Fibroblast of peridontal ligament (primary cell): ENCODE results near the gene INSRR.

ENCODE experiments used
- DNase-seq: peaks from one replicate; pipeline ENCODE4 v3.0.0-alpha.2; 2010; ENCODE audit errors: extremely low read depth

The INSRR gene

GRCh38 chr1:156874572-156875340, 15.8 kb upstream of the INSRR start:
- no peak for DNase-seq

- no peak for DNase-seq
Observed at GRCh38 chr1:156874142-156874541, 15.2 kb upstream of the INSRR start.

GRCh38 chr1:156873659-156874058, 14.7 kb upstream of the INSRR start:
- DNase-seq, result no peak

GRCh38 chr1:156869455-156869854, 10.5 kb upstream of the INSRR start:
- DNase-seq, result no peak

- no peak for DNase-seq
Observed at GRCh38 chr1:156868341-156868740, 9.4 kb upstream of the INSRR start.

GRCh38 chr1:156866249-156866909, 7.5 kb upstream of the INSRR start:
- no peak for DNase-seq

GRCh38 chr1:156865865-156866248, 6.9 kb upstream of the INSRR start:
- DNase-seq, result no peak

GRCh38 chr1:156865258-156865657, 6.3 kb upstream of the INSRR start:
- DNase-seq, result no peak

GRCh38 chr1:156864796-156865195, 5.9 kb upstream of the INSRR start:
- DNase-seq, result no peak

GRCh38 chr1:156863631-156864030, 4.7 kb upstream of the INSRR start:
- DNase-seq, result no peak

- no peak for DNase-seq
Observed at GRCh38 chr1:156862997-156863599, 4.2 kb upstream of the INSRR start.

- DNase-seq, result no peak
Observed at GRCh38 chr1:156862584-156862983, 3.7 kb upstream of the INSRR start.

- DNase-seq, result no peak
Observed at GRCh38 chr1:156860628-156861423, 1.9 kb upstream of the INSRR start, which contains the start of gene NTRK1. Gene NTRK1, plus strand, starts transcription at chr1:156860865. Its CDS starts 70 bp downstream, at chr1:156860935.

GRCh38 chr1:156860113-156860627, 1.3 kb upstream of the INSRR start:
- DNase-seq, result peak; percentile 40

GRCh38 chr1:156859523-156860112, 701 bp upstream of the INSRR start:
- DNase-seq, result peak; percentile 18

- no peak for DNase-seq
Observed at GRCh38 chr1:156858555-156858956, 361 bp downstream of the INSRR start.

- DNase-seq, result no peak
Observed at GRCh38 chr1:156857532-156857931, 1.4 kb downstream of the INSRR start.

GRCh38 chr1:156856282-156856785, 2.6 kb downstream of the INSRR start:
- no peak for DNase-seq

GRCh38 chr1:156854634-156855033, 4.3 kb downstream of the INSRR start:
- no peak for DNase-seq

GRCh38 chr1:156853761-156854160, 5.2 kb downstream of the INSRR start:
- DNase-seq, result no peak

- peak; percentile 25 for DNase-seq
Observed at GRCh38 chr1:156852418-156852874, 6.5 kb downstream of the INSRR start.
